Calu3 (cell line): Measurements from ENCODE around the gene YTHDC1. TPM values are rescaled to one million over a fixed set of nuclear protein-coding genes. Genes with fewer than 3 reads are reported as not detected.
"Not testable (repeated sequence)": the region's sequence is repeated elsewhere in the genome, so short reads cannot be mapped to it uniquely, and the experiment has no call there.

Source experiments
- BruUV-seq: library from RNA; stranded (reverse); fragments of 400-500 nt; replicated peaks from 2 replicates; lab custom pipeline; 2021; lab: Mats Ljungman, UMichigan
- CTCF ChIA-PET: fragments of 300-600 bp; sonication (Branson Sonifier 250); formaldehyde crosslinking; loops from one replicate; lab custom pipeline; 2022; ENCODE audit warnings: antibody characterized with exemption; lab: Charles Lee
- DNase-seq: peaks from one replicate; pipeline ENCODE4 v3.0.0; 2022
- H3K27ac Mint-ChIP-seq: one replicate; pipeline ENCODE4 v1.8.0; 2022; ENCODE audit warnings: mixed read lengths; ENCODE audit not compliant: unreplicated experiment
- H3K27me3 Mint-ChIP-seq: one replicate; pipeline ENCODE4 v1.8.0; 2022; ENCODE audit warnings: mixed read lengths; ENCODE audit not compliant: unreplicated experiment
- H3K36me3 Mint-ChIP-seq: one replicate; pipeline ENCODE4 v1.8.0; 2022; ENCODE audit warnings: mild to moderate bottlenecking, moderate library complexity, mixed read lengths; ENCODE audit not compliant: insufficient read depth, unreplicated experiment
- H3K4me1 Mint-ChIP-seq: one replicate; pipeline ENCODE4 v1.8.0; 2022; ENCODE audit warnings: mild to moderate bottlenecking, low read depth, mixed read lengths; ENCODE audit not compliant: unreplicated experiment
- H3K4me3 Mint-ChIP-seq: one replicate; pipeline ENCODE4 v1.8.0; 2022; ENCODE audit warnings: mild to moderate bottlenecking, low read depth, moderate library complexity, mixed read lengths; ENCODE audit not compliant: unreplicated experiment
- H3K9me3 Mint-ChIP-seq: one replicate; pipeline ENCODE4 v1.8.0; 2022; ENCODE audit warnings: low read depth, mixed read lengths; ENCODE audit not compliant: unreplicated experiment
- intact Hi-C: fragments of 100-400 bp; cut with micrococcal nuclease; formaldehyde crosslinking; loops from one replicate; pipeline ENCODE4 v1.10.0; 2022; ENCODE audit not compliant: unreplicated experiment
- total RNA-seq: library from RNA; stranded (reverse); gene quantifications from 2 replicates; pipeline ENCODE4 v1.2.3, GENCODE V29; 2022
- TF ChIP-seq, protein P1 (sequence below): fragments of 200-600 bp; IDR thresholded peaks from one replicate; pipeline ENCODE4 v1.8.0; 2022; ENCODE audit warnings: antibody characterized with exemption; ENCODE audit not compliant: unreplicated experiment

The YTHDC1 gene
- total RNA-seq, 1 experiment from 2014 or later: 68.6 TPM

DNA sequence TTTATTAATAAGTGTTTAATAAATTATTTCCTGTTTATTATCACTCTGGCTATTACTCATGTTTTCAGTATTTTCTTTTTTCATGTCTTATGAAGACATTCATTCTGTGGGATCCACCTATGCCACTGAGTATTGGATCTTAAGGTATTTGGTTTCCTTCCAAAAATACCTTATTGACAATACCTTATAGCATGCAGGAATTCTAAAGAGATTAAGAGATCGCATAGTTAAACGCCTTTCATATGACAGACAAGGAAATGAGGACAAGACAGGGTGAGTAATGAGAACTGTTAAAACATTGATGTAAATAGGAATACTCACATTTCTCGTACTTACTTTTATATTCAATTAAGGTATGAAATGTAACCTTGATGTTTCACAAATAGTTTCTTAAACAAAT is 66.2 kb downstream of the YTHDC1 start:
- TF ChIP-seq, protein P1, sequence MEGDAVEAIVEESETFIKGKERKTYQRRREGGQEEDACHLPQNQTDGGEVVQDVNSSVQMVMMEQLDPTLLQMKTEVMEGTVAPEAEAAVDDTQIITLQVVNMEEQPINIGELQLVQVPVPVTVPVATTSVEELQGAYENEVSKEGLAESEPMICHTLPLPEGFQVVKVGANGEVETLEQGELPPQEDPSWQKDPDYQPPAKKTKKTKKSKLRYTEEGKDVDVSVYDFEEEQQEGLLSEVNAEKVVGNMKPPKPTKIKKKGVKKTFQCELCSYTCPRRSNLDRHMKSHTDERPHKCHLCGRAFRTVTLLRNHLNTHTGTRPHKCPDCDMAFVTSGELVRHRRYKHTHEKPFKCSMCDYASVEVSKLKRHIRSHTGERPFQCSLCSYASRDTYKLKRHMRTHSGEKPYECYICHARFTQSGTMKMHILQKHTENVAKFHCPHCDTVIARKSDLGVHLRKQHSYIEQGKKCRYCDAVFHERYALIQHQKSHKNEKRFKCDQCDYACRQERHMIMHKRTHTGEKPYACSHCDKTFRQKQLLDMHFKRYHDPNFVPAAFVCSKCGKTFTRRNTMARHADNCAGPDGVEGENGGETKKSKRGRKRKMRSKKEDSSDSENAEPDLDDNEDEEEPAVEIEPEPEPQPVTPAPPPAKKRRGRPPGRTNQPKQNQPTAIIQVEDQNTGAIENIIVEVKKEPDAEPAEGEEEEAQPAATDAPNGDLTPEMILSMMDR: no peak
- H3K9me3 Mint-ChIP-seq: no peaks in the 10 kb centered on the region
- no peak overlapping the region for H3K4me3 Mint-ChIP-seq
- H3K27me3 Mint-ChIP-seq: no peaks in the 10 kb centered on the region
- H3K4me1 Mint-ChIP-seq: peaks cover 19% of the 10 kb centered on the region
- intact Hi-C loops: no loop called here
- DNase-seq: no peak
- CTCF ChIA-PET: no interaction called here
- H3K27ac Mint-ChIP-seq: no peak overlapping the region
- no TSS peak for BruUV-seq
- H3K36me3 Mint-ChIP-seq: no peaks in the 10 kb centered on the region

DNA sequence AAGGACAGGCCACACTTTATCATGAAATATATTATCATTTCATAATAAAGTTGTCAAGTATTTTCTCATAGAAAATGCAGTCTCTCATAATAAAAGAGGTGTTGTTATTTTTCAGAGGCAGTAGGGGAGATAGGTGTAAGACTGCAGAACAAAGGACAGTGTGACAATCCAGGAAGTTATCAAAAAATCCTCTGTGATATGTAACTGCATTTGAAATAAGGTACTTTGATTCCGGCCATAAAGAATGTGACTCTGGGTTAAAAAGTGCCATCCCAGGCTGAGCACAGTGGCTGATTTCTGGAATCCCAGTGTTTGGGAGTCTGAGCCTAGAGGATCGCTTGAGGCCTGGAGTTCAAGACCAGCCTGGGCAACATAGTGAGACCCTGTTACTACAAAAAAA is 66.8 kb downstream of the YTHDC1 start:
- intact Hi-C loops: no loop called here
- BruUV-seq: no TSS peak
- no peak overlapping the region for H3K4me3 Mint-ChIP-seq
- H3K9me3 Mint-ChIP-seq: no peaks in the 10 kb centered on the region
- DNase-seq: no peak
- H3K27me3 Mint-ChIP-seq: no peaks in the 10 kb centered on the region
- no peaks in the 10 kb centered on the region for H3K36me3 Mint-ChIP-seq
- TF ChIP-seq, protein P1: no peak
- CTCF ChIA-PET: no interaction called here
- peaks cover 19% of the 10 kb centered on the region for H3K4me1 Mint-ChIP-seq
- H3K27ac Mint-ChIP-seq: no peak overlapping the region

DNA sequence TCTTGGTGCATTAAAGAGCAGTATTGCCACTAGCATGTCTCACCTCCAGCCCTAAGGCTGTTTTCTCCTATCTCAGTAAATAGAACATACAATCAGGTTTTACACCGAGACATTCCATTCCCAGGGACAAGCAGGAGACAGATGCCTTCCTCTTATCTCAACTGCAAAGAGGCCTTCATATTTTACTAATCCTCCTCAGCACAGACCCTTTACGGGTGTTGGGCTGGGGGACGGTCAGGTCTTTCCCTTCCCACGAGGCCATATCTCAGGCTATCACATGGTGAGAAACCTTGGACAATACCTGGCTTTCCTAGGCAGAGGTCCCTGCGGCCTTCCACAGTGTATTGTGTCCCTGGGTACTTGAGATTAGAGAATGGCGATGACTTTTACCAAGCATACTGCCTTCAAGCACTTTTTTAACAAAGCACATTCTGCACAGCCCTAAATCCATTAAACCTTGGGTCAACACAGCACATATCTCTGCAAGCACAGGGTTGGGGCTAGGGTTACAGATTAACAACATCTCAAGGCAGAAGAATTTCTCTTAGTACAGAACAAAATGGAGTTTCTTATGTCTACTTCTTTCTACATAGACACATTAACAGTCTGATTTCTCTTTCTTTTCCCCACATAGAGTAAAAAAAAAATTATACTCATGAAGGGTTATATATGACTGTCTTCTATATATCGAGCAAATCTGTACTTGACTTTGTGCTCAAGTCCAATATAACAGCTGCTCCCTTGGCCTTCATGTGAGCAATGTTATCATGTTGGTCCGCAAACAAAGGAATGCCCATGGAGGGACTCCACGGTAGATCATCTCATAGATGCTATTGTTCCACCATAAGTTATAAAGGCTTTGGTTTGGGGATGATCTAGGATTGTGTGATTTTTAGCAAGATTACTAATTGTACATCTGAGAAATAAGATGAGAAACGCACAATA is 67.8 kb downstream of the YTHDC1 start:
- peaks cover 19% of the 10 kb centered on the region for H3K4me1 Mint-ChIP-seq
- H3K4me3 Mint-ChIP-seq, H3K27ac Mint-ChIP-seq, intact Hi-C loops, H3K9me3 Mint-ChIP-seq, DNase-seq, H3K27me3 Mint-ChIP-seq, CTCF ChIA-PET, H3K36me3 Mint-ChIP-seq, BruUV-seq: not testable (repeated sequence)

DNA sequence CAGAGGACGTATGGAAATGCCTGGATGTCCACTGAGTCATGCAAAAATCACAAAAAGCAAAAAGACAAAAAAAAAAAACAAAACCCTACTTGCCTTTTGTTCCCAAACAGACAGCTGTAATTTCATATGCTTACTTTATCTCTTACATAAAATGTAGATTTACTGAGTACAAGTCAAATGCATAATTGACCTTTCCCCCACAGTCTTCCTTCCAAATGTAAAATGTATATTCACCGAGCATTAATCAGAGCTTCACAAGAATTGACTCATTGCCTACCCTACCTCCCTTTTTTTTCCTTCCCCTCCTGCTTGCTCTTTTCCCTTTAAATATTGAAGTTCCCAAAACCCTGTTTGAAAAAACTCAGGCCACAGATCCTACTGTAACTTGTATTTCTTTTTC is 71.9 kb downstream of the YTHDC1 start:
- no peak overlapping the region for H3K4me3 Mint-ChIP-seq
- intact Hi-C loops: no loop called here
- H3K27me3 Mint-ChIP-seq: no peaks in the 10 kb centered on the region
- TF ChIP-seq, protein P1: no peak
- no peak for DNase-seq
- H3K27ac Mint-ChIP-seq: no peak overlapping the region
- CTCF ChIA-PET: no interaction called here
- no peaks in the 10 kb centered on the region for H3K36me3 Mint-ChIP-seq
- no TSS peak for BruUV-seq
- no peaks in the 10 kb centered on the region for H3K9me3 Mint-ChIP-seq
- peaks cover 9% of the 10 kb centered on the region for H3K4me1 Mint-ChIP-seq

DNA sequence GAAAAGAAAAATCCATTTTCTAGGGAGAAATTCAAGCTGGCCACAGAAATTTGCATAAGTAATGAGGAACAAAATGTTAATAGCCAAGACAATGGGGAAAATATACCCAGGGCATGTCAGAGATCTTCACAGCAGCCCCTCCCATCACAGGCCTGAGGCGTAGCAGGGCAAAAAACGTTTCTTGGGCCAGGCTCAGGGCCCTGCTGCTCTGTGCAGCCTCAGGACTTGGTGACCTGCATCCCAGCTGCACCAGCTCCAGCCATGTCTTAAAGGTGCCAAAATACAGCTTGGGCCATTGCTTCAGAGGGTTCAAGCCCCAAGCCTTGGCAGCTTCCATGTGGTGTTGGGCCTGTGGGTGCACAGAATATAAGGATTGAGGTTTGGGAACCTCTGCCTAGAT is 72.3 kb downstream of the YTHDC1 start:
- CTCF ChIA-PET: no interaction called here
- no peaks in the 10 kb centered on the region for H3K36me3 Mint-ChIP-seq
- intact Hi-C loops: no loop called here
- no peak for DNase-seq
- no peaks in the 10 kb centered on the region for H3K27me3 Mint-ChIP-seq
- TF ChIP-seq, protein P1: no peak
- no TSS peak for BruUV-seq
- H3K4me3 Mint-ChIP-seq: no peak overlapping the region
- H3K27ac Mint-ChIP-seq: no peak overlapping the region
- H3K9me3 Mint-ChIP-seq: no peaks in the 10 kb centered on the region
- H3K4me1 Mint-ChIP-seq: peaks cover 5% of the 10 kb centered on the region
